Peyer's patch (tissue), 4 donors: Measurements from ENCODE around the gene GOLGA5.

Experiments
- CTCF ChIP-seq, 6 experiments: fragments of 450-650 bp in 4 of 6; fragments of 200-600 bp in 2 of 6; sonication (generic) in 1 of 6; IDR thresholded peaks; one replicate each; pipeline ENCODE4 v1.5.1; 2017 to 2019; ENCODE audit warnings: antibody characterized with exemption in 6 of 6, mild to moderate bottlenecking in 3 of 6, moderate library complexity in 1 of 6
- POLR2A ChIP-seq, 2 donors: fragments of 450-650 bp; IDR thresholded peaks; one replicate each; pipeline ENCODE4 v1.5.1; 2017; ENCODE audit warnings: antibody characterized with exemption in 2 of 2, mild to moderate bottlenecking in 2 of 2, moderate library complexity in 2 of 2

GRCh38 chr14:92787554-92787953 lies 6.6 kb upstream of the GOLGA5 start:
- TF ChIP-seq CTCF (IDR thresholded peaks at IDR 0.05) (no peak), POLR2A (IDR thresholded peaks at IDR 0.05) (no peak)
